Cardiac fibroblast (primary cell): Measurements from ENCODE around the gene NINJ1.
A peak's percentile ranks its signal among the peaks of the same experiment; 100 is the strongest.

Source experiments
- DNase-seq, 2 donors: peaks; one replicate each; pipeline versions ENCODE4 v3.0.0 to v3.0.0-alpha.2; 2010; ENCODE audit warnings: low read depth in 2 of 2
- H3K4me3 ChIP-seq, 2 donors: replicated peaks in 1 of 2; 1 replicate in 1 of 2; 2 replicates in 1 of 2; pipeline ENCODE4 v1.5.1; 2011; ENCODE audit warnings: low read depth in 2 of 2, low read length in 2 of 2, mild to moderate bottlenecking in 2 of 2, moderate library complexity in 1 of 2
- CTCF ChIP-seq: IDR thresholded peaks from one replicate; pipeline ENCODE4 v1.5.1; 2011; ENCODE audit warnings: low read depth, mild to moderate bottlenecking, low read length, inconsistent platforms

Gene NINJ1

GRCh38 chr9:93161786-93162562 lies 27.9 kb upstream of the NINJ1 start:
- no peak overlapping the region for H3K4me3 ChIP-seq
- TF ChIP-seq CTCF, result no peak
- DNase-seq, result peak in 1 of 2 donors; percentile 59

GRCh38 chr9:93159601-93160471 lies 25.8 kb upstream of the NINJ1 start:
- peak; percentile 98 for TF ChIP-seq CTCF
- H3K4me3 ChIP-seq, result no peak overlapping the region
- DNase-seq, result peak; percentile 76 to 80

- no peak for TF ChIP-seq CTCF
- no peak overlapping the region for H3K4me3 ChIP-seq
- no peak for DNase-seq
These were observed 22.5 kb upstream of the NINJ1 start for GRCh38 chr9:93156475-93157008.

- no peak overlapping the region for H3K4me3 ChIP-seq
- TF ChIP-seq CTCF, result no peak
- no peak for DNase-seq
These were observed 21.8 kb upstream of the NINJ1 start for GRCh38 chr9:93155716-93156474.

- TF ChIP-seq CTCF, result peak; percentile 65
- no peak overlapping the region for H3K4me3 ChIP-seq
- peak; percentile 18 to 23 for DNase-seq
These were observed 20.3 kb upstream of the NINJ1 start for GRCh38 chr9:93154293-93154903.
